ENCODE data around the gene PARP6. TPM values are rescaled to one million over a fixed set of nuclear protein-coding genes. Genes with fewer than 3 reads are reported as not detected.

The PARP6 gene
- total RNA-seq, 2 donors from 2014 or later, result 48.3 to 64.9 TPM

DNA sequence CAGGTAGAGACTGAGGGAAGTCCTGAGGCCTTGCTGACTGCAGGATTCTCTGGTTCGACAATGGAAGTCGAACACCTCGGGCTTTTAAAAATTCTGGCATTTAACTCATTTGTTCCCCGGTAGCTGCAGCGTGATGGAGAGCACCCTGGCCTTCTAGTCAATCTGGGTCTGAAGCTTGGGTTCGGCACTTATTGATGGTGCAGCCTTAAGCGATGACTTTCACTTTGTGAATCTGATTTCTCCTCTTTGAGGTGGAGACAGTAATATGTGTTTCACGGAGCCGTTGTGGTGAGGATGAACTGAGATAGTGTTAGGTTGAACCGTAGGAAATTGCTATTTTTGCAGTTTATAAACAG lies 621 bp upstream of the PARP6 start:
- DNase-seq, result no peak
- TF ChIP-seq POLR2A (IDR thresholded peaks at IDR 0.05) (no peak), CTCF (IDR thresholded peaks at IDR 0.05) (no peak)
- intact Hi-C loops (cut with DNase I), result no loop called here
- no peak for ATAC-seq
- Histone ChIP-seq H3K27ac (peak overlapping the region in 3 of 4 donors; percentile 69 to 87 (median 76)), H3K4me3 (peak overlapping the region in 1 of 2 donors; percentile 15), H3K9me3 (no peaks in the 10 kb centered on the region), H3K4me1 (peaks cover 22% of the 10 kb centered on the region), H3K36me3 (replicated peaks in 1 of 2; ENCODE audit: insufficient read depth in 1 of 2, low read depth in 2 of 2) (no peaks in the 10 kb centered on the region), H3K27me3 (no peaks in the 10 kb centered on the region)
- 34 to 38% methylated on average over 9 to 10 of the region's 10 CpGs for WGBS, 2 donors

- H3K27me3 ChIP-seq, result no peaks in the 10 kb centered on the region
- H3K9me3 ChIP-seq, result no peaks in the 10 kb centered on the region
- peaks cover 22% of the 10 kb centered on the region for H3K4me1 ChIP-seq
- TF ChIP-seq CTCF (IDR thresholded peaks at IDR 0.05), result no peak
- TF ChIP-seq POLR2A (IDR thresholded peaks at IDR 0.05), result no peak
- H3K4me3 ChIP-seq, result peak overlapping the region; percentile 63 to 69
- DNase-seq, result peak in 1 of 4 donors; percentile 16
- intact Hi-C loops (cut with DNase I), result no loop called here
- H3K36me3 ChIP-seq (replicated peaks in 1 of 2; ENCODE audit: insufficient read depth in 1 of 2, low read depth in 2 of 2), result peaks cover 0 to 5% of the 10 kb centered on the region in 2 donors
- peak overlapping the region; percentile 76 to 87 (median 82) for H3K27ac ChIP-seq
- WGBS, 2 donors, result 1 to 8% methylated on average over 2 to 13 of the region's 13 CpGs
- no peak for ATAC-seq
Observed at GRCh38 chr15:72271895-72272212, 500 bp downstream of the PARP6 start.

DNA sequence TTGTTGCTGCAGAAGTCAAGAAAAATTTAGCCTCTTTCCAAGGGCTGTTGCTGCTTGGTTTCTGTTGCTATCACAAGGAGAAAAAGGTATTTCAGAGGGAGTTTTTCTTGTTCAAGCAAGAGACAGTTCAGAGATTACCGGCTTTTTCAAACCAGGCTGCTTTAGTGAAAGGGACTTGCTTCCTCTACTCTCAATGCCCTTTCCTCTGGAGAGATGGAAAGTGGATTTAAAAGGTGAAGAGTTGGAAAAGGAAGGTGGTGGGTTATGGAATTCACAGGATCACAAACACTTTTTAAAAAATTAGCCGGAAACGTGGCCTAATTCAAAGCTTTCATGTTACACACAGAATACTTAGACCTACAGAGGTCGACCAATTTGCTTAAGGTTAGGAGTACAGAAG lies 1.1 kb downstream of the PARP6 start:
- Histone ChIP-seq H3K27me3 (no peaks in the 10 kb centered on the region), H3K27ac (no peak overlapping the region)
- no peak for TF ChIP-seq CTCF (IDR thresholded peaks at IDR 0.05)
- no peak for TF ChIP-seq POLR2A (IDR thresholded peaks at IDR 0.05)

GRCh38 chr15:72269739-72270138 lies 2.6 kb downstream of the PARP6 start:
- no peaks in the 10 kb centered on the region for H3K9me3 ChIP-seq
- DNase-seq, result no peak
- H3K4me1 ChIP-seq, result peaks cover 22% of the 10 kb centered on the region
- no peak overlapping the region for H3K27ac ChIP-seq
- no peak for ATAC-seq
- intact Hi-C loops (cut with DNase I), result no loop called here
- H3K27me3 ChIP-seq, result no peaks in the 10 kb centered on the region
- WGBS, 2 donors, result 92% methylated on average over 4 of the region's 4 CpGs
- TF ChIP-seq POLR2A (IDR thresholded peaks at IDR 0.05) (no peak), CTCF (IDR thresholded peaks at IDR 0.05) (no peak)
- peaks cover 12 to 24% of the 10 kb centered on the region in 2 donors for H3K36me3 ChIP-seq (replicated peaks in 1 of 2; ENCODE audit: insufficient read depth in 1 of 2, low read depth in 2 of 2)
- H3K4me3 ChIP-seq, result no peak overlapping the region

More for the DNA sequence above, 1.1 kb downstream of the PARP6 start:
- WGBS, 2 donors, result 72 to 73% methylated on average over 4 of the region's 4 CpGs
- peaks cover 22% of the 10 kb centered on the region for H3K4me1 ChIP-seq
- no peak overlapping the region for H3K4me3 ChIP-seq
- peaks cover 1 to 10% of the 10 kb centered on the region in 2 donors for H3K36me3 ChIP-seq (replicated peaks in 1 of 2; ENCODE audit: insufficient read depth in 1 of 2, low read depth in 2 of 2)
- H3K9me3 ChIP-seq, result no peaks in the 10 kb centered on the region
- DNase-seq (no peak), ATAC-seq (no peak)
- intact Hi-C loops (cut with DNase I), result no loop called here

DNA sequence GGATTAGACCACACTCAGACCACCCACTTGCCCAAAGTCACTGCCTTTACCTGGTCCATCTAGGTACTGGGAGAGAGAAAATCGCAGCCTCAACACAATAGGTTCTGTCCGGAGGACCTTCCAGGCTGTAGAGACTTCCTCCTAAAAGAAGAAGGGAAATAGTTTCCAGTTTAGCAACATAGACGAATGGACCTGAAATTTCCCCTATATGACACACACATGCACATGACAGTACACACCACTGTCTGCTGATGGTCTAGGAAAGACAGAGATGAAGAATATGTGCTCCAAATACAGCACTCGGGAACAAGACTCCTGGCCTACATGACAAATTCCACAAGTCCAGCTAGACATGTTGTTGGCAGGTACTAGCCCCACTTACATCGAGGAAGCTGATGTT lies 7.3 kb downstream of the PARP6 start:
- WGBS, 2 donors, result 82 to 84% methylated on average over 5 of the region's 5 CpGs
- DNase-seq, result no peak
- no peaks in the 10 kb centered on the region for H3K9me3 ChIP-seq

More for the DNA sequence above, 7.3 kb downstream of the PARP6 start:
- H3K4me1 ChIP-seq, result no peaks in the 10 kb centered on the region
- no peak for ATAC-seq
- H3K4me3 ChIP-seq, result no peak overlapping the region
- H3K27me3 ChIP-seq, result no peaks in the 10 kb centered on the region
- peaks cover 17 to 53% of the 10 kb centered on the region in 2 donors for H3K36me3 ChIP-seq (replicated peaks in 1 of 2; ENCODE audit: insufficient read depth in 1 of 2, low read depth in 2 of 2)
- intact Hi-C loops (cut with DNase I), result no loop called here
- TF ChIP-seq CTCF (IDR thresholded peaks at IDR 0.05) (no peak), POLR2A (IDR thresholded peaks at IDR 0.05) (no peak)
- no peak overlapping the region for H3K27ac ChIP-seq

All from body of pancreas (tissue), 4 donors.